ENCODE data around the gene EPB41. TPM values are rescaled to one million over a fixed set of nuclear protein-coding genes. Genes with fewer than 3 reads are reported as not detected.

EPB41 gene
- total RNA-seq, 1 donor from 2014 or later, result 102 TPM

- no peaks in the 10 kb centered on the region for H3K4me1 Mint-ChIP-seq (ENCODE audit: low read depth)
- no peaks in the 10 kb centered on the region for H3K9me3 Mint-ChIP-seq (ENCODE audit: low read depth)
- TF ChIP-seq, protein P1, sequence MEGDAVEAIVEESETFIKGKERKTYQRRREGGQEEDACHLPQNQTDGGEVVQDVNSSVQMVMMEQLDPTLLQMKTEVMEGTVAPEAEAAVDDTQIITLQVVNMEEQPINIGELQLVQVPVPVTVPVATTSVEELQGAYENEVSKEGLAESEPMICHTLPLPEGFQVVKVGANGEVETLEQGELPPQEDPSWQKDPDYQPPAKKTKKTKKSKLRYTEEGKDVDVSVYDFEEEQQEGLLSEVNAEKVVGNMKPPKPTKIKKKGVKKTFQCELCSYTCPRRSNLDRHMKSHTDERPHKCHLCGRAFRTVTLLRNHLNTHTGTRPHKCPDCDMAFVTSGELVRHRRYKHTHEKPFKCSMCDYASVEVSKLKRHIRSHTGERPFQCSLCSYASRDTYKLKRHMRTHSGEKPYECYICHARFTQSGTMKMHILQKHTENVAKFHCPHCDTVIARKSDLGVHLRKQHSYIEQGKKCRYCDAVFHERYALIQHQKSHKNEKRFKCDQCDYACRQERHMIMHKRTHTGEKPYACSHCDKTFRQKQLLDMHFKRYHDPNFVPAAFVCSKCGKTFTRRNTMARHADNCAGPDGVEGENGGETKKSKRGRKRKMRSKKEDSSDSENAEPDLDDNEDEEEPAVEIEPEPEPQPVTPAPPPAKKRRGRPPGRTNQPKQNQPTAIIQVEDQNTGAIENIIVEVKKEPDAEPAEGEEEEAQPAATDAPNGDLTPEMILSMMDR (IDR thresholded peaks at IDR 0.05; ENCODE audit: unreplicated experiment), result no peak
- H3K27me3 Mint-ChIP-seq, result no peaks in the 10 kb centered on the region
- H3K4me3 Mint-ChIP-seq (ENCODE audit: low read depth), result no peak overlapping the region
- no peaks in the 10 kb centered on the region for H3K36me3 Mint-ChIP-seq (ENCODE audit: insufficient read depth)
- DNase-seq (ENCODE audit: low spot score, unreplicated experiment), result no peak
- no peak overlapping the region for H3K27ac Mint-ChIP-seq
These were observed 102.9 kb downstream of the EPB41 start for GRCh38 chr1:29017235-29017634.

DNA sequence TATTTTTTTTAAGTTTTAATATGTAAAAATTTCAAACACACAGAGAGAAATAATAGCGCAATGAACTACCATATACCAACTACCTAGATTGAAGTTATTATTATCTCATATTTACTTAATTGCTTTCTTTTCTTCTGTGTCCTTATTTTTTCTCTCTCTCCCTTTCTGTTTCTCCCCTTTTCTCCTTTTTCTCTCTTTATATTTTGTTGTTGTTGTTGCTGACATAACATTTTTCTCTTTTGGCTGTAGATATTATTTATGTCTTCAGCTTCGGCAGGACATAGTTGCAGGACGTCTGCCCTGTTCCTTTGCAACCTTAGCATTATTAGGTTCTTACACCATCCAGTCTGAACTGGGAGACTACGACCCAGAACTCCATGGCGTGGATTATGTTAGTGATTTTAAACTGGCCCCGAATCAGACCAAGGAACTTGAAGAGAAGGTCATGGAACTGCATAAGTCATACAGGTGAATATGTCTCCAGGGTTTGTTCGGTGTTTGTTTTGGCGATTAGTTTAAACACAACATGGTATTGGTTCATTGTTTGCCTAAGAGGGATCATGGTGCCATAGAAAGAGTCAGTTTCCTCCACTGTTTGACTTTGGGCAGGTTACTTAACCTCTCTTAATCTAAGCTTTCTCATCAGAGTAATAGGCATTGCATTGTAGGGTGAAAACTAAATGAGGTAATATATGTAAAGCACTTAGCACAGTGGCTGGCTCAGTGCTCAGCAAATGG, 103.8 kb downstream of the EPB41 start:
- Mint-ChIP-seq H3K36me3 (ENCODE audit: insufficient read depth) (no peaks in the 10 kb centered on the region), H3K27ac (no peak overlapping the region), H3K9me3 (ENCODE audit: low read depth) (no peaks in the 10 kb centered on the region), H3K27me3 (no peaks in the 10 kb centered on the region), H3K4me1 (ENCODE audit: low read depth) (no peaks in the 10 kb centered on the region), H3K4me3 (ENCODE audit: low read depth) (no peak overlapping the region)
- DNase-seq (ENCODE audit: low spot score, unreplicated experiment), result no peak
- TF ChIP-seq, protein P1 (IDR thresholded peaks at IDR 0.05; ENCODE audit: unreplicated experiment), result no peak

DNA sequence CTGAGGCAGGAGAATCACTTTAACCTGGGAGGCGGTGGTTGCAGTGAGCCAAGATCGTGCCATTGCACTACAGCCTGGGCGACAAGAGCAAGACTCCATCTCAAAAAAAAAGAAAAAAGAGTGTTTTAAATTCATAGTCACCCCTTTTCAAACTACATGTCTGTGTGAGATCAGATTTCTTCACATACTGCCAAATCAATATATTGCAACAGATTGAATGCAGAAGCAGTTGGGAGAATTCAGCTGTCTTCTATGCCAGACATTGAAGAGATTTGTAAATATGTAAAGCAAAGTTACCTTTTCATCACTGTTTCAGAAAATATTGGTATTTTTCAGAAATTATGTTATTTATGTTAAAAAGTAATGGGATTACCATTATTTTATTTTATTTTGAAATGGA, 108.3 kb downstream of the EPB41 start:
- H3K4me3 Mint-ChIP-seq (ENCODE audit: low read depth), result no peak overlapping the region
- H3K4me1 Mint-ChIP-seq (ENCODE audit: low read depth), result no peaks in the 10 kb centered on the region
- H3K36me3 Mint-ChIP-seq (ENCODE audit: insufficient read depth), result peaks cover 3% of the 10 kb centered on the region
- no peak overlapping the region for H3K27ac Mint-ChIP-seq
- DNase-seq (ENCODE audit: low spot score, unreplicated experiment), result no peak
- TF ChIP-seq, protein P1 (IDR thresholded peaks at IDR 0.05; ENCODE audit: unreplicated experiment), result no peak
- no peaks in the 10 kb centered on the region for H3K27me3 Mint-ChIP-seq
- no peaks in the 10 kb centered on the region for H3K9me3 Mint-ChIP-seq (ENCODE audit: low read depth)

- H3K36me3 Mint-ChIP-seq (ENCODE audit: insufficient read depth), result peaks cover 8% of the 10 kb centered on the region
- H3K27me3 Mint-ChIP-seq, result no peaks in the 10 kb centered on the region
- peak overlapping the region; percentile 20 for H3K27ac Mint-ChIP-seq
- TF ChIP-seq, protein P1 (IDR thresholded peaks at IDR 0.05; ENCODE audit: unreplicated experiment), result no peak
- H3K9me3 Mint-ChIP-seq (ENCODE audit: low read depth), result no peaks in the 10 kb centered on the region
- no peaks in the 10 kb centered on the region for H3K4me1 Mint-ChIP-seq (ENCODE audit: low read depth)
- no peak for DNase-seq (ENCODE audit: low spot score, unreplicated experiment)
- H3K4me3 Mint-ChIP-seq (ENCODE audit: low read depth), result no peak overlapping the region
These were observed 115.3 kb downstream of the EPB41 start for GRCh38 chr1:29029667-29030066.

GRCh38 chr1:29032841-29033240, 118.5 kb downstream of the EPB41 start:
- H3K4me3 Mint-ChIP-seq (ENCODE audit: low read depth), result no peak overlapping the region
- no peak overlapping the region for H3K27ac Mint-ChIP-seq
- no peaks in the 10 kb centered on the region for H3K4me1 Mint-ChIP-seq (ENCODE audit: low read depth)
- TF ChIP-seq, protein P1 (IDR thresholded peaks at IDR 0.05; ENCODE audit: unreplicated experiment), result no peak
- no peaks in the 10 kb centered on the region for H3K27me3 Mint-ChIP-seq
- DNase-seq (ENCODE audit: low spot score, unreplicated experiment), result no peak
- peaks cover 10% of the 10 kb centered on the region for H3K36me3 Mint-ChIP-seq (ENCODE audit: insufficient read depth)
- no peaks in the 10 kb centered on the region for H3K9me3 Mint-ChIP-seq (ENCODE audit: low read depth)

Data from progenitor cell of endocrine pancreas (in vitro differentiated cells).